COLO668 (cell line): ENCODE data around the gene RNF181.
"Not testable (repeated sequence)": the region's sequence is repeated elsewhere in the genome, so short reads cannot be mapped to it uniquely, and the experiment has no call there.

Experiments used
- DNase-seq: peaks from one replicate; lab custom pipeline; 2025; ENCODE audit not compliant: unreplicated experiment; lab: John Stamatoyannopoulos, UW

The RNF181 gene, protein sequence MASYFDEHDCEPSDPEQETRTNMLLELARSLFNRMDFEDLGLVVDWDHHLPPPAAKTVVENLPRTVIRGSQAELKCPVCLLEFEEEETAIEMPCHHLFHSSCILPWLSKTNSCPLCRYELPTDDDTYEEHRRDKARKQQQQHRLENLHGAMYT

GRCh38 chr2:85595301-85596025 is at the start of gene RNF181:
RNF181 (plus strand) TSS chr2:85595745; CDS start chr2:85595764, 19 bp downstream.
- peak; percentile 92 for DNase-seq

GRCh38 chr2:85545780-85546240 is 49.7 kb upstream of the RNF181 start:
- no peak for DNase-seq

- no peak for DNase-seq
Measured at GRCh38 chr2:85547089-85547858, 48.3 kb upstream of the RNF181 start.

DNA sequence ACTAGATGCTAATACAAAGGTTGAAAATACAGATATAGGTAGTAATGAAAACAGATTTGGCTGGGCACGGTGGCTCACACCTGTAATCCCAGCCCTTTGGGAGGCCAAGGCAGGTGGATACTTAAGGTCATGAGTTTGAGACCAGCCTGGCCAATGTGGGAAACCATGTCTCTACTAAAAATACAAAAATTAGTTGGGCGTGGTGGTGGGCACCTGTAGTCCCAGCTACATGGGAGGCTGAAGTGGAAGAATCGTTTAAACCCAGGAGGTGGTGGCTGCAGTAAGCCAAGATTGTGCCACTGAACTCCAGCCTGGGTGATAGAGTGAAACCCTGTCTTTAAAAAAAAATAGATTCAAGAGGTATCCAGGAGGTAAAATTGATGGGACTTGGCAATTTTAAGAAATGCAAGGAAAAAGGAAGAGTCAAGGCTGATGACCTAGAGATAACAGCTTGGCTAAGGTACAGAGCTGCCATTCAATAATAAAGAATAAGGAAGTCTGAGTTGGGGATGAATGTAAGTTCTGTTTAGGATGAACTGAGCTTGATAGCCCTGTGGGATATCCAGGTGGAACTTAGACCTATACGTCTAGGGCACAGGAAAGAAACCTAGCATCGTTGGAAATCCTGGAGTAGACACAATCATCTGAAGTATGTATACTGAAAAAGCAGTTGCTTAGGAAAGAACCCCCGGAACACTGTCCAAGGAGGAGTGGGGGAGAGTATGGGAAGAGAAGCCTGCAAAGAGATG is 47.5 kb upstream of the RNF181 start:
- DNase-seq: no peak

- DNase-seq: no peak
Measured at GRCh38 chr2:85548608-85548900, 47.0 kb upstream of the RNF181 start.

- DNase-seq: no peak
Measured at GRCh38 chr2:85549095-85549494, 46.5 kb upstream of the RNF181 start.

GRCh38 chr2:85549826-85550225 is 45.7 kb upstream of the RNF181 start:
- DNase-seq: no peak

GRCh38 chr2:85550486-85550885 is 45.1 kb upstream of the RNF181 start:
- no peak for DNase-seq

DNA sequence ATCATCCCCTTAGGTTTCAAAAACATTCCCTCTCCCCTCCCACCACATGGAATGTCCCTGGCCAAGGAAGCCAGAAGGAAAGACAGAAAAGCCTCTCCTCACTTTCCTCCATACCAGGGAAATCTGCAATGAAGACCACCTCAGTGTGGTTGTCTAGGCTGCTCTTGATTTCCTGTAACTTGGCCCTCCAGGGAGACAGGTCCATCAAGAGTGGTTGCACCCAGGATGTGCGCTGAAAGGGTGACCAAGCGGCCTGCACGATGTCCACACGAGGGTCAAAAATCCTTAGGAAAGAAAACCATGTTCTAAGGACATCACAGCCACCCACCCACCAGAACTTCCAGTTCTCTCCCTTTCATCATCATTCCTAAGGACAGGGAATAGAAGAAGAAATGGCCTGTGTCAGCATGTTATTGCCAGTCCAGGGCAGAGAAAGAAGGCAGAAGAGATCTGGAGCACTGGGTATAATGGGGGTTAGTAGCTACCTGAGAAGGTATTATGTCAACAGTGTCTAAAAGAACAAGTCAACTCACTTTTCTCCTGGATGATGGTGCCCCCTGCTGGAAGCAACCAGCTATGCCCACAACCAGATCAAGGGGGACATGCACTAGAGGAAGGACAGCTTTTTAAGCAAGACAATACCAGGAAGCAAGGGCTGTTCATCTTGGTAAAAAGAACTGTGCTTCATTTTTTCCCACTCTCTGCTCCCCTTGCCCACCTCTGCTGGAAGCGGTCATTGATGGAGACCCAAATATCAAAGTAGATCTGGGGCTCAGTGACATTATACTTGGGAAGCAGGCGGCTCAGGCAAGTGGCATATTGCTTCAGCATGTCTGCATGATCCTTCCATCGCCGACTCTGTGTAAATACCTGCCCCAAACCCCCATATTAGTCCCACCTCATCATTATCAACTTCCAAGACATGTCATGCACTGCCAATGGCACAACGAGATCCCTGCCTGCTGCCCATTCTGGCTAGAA is 43.6 kb upstream of the RNF181 start:
- peak; percentile 78 for DNase-seq

- no peak for DNase-seq
Measured at GRCh38 chr2:85553184-85553583, 42.4 kb upstream of the RNF181 start.

DNA sequence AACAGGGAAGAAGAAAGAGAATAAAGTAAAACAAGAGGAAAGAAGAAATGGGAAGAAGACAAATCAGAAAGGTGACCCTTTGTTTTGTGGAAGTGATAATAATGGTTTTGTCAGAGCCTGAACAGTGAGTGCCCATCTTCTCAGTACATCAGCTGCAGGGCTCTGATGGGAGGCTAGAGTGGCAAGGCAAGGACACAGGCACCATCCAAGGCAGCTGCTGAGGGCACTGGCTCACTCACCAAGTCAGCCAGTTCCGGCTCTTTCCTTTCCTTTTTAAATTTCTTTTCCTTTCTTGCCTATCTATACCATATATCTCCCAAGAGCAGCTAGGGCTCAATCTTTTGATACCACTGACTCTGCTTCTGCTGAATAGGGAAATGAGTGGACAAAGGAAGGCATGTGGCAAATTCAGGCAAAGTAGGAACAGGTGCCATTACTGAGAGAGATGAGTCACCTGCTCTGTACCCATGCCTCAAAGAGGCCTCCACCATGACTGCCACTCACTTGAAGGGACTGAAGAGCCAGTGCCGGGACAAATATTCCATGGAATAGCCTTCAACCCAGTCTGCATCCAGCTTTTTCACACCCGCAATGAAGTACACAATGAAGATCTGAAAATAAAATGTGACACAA is 40.4 kb upstream of the RNF181 start:
- DNase-seq: no peak

GRCh38 chr2:85557130-85557529 is 38.4 kb upstream of the RNF181 start:
- no peak for DNase-seq

DNA sequence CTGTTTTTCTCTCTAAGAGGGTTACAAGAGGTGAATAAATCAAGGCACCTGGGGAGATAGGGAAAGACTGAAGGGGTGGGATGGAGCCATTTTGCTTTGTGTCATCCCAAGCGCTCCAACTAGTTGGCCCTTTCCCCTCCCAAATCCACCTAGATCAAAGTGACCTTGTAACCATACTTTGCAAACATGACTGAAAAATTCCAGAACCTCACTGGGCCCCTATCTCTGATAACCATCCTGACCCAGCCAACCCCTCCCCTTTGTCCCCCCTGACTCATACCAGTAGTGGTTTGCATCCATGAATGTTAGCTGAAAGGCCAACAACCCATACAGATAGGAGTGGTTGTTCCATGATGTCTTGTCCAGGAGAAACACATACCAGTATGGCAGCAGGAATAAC is 37.4 kb upstream of the RNF181 start:
- DNase-seq: no peak

- DNase-seq: not testable (repeated sequence)
Measured at GRCh38 chr2:85560403-85560726, 35.2 kb upstream of the RNF181 start.

DNA sequence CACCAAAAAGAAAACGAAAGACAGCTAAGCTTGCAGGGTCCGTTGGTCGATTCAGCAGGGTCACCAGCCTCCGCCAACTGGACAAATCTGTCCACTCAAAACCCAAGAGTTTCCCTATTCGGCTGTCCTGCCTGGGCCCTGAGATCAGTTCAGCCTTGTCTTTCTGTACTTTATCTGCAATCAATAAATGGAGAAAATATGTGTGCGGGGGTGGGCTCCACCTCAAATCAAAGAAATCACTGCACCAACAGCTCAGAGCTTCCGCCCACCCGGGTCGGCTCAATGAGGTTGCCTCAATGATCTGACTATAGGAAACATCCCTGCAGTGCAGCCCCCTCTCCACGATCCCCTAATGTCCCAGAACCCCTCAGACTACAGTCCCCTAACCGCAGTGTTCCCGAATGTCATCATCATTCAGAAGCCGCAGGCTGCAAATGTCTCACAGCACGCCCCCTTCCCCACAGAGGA is 34.7 kb upstream of the RNF181 start:
- no peak for DNase-seq

- peak; percentile 97 for DNase-seq
Measured at GRCh38 chr2:85561280-85562212, 34.0 kb upstream of the RNF181 start, which contains the start of gene GGCX. GGCX (minus strand) TSS chr2:85561493; CDS start chr2:85561428, 65 bp downstream.

- no peak for DNase-seq
Measured at GRCh38 chr2:85564144-85564563, 31.4 kb upstream of the RNF181 start.

DNA sequence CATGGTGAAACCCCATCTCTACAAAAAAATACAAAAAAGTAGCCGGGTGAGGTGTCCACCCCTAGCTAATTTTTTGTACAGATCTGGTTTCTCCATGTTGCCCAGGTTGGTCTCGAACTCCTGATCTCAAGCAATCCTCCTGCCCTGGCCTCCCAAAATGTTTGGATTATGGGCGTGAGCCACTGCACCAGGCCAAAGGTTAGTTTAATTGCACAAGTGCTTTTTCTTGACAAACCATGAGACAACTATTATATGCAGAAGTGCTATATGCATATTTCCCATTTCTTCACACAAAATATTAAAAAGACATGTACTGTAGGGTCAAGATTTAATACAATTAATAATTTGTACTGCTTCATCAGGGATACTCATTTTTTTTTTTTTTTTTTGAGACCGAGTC is 29.3 kb upstream of the RNF181 start:
- no peak for DNase-seq

DNA sequence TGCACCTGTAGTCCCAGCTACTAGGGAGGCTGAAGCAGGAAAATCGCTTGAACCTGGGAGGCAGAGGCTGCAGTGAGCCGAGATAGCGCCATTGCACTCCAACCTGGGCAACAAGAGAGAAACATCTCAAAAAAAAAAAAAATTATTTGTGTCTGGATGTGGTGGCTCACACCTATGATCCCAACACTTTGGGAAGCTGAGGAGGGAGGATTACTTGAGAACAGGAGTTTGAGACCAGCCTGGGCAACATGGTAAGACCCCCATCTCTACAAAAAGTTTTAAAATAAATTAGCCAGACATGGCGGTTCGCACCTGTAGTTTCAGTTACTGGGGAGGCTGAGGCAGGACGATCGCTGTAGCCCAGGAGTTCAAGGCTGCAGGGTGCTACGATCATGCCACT is 19.8 kb upstream of the RNF181 start:
- no peak for DNase-seq
